Measurements from ENCODE around the gene CLN5. TPM values are rescaled to one million over a fixed set of nuclear protein-coding genes. Genes with fewer than 3 reads are reported as not detected.

Gene CLN5
- polyA plus RNA-seq, 1 donor (not counting 4 experiments of a cell fraction or from before 2014, with no cell fraction given) = 32.4 TPM

- dilution Hi-C loops (cut with MboI; ENCODE audit: extremely low pct_ligation_motif_present, low sequenced_read_pairs) = no loop called here
Observed at GRCh38 chr13:76965759-76966421, 26.0 kb upstream of the CLN5 start.

GRCh38 chr13:76967031-76967430 is 24.9 kb upstream of the CLN5 start:
- Histone ChIP-seq H3K4me1 (ENCODE audit: control insufficient read depth, extremely low read depth, insufficient read depth, low read length) (peaks cover 10% of the 10 kb centered on the region), H3K4me2 (ENCODE audit: control insufficient read depth, extremely low read depth, insufficient read depth, low read depth, low read length) (no peak overlapping the region), H2AFZ (ENCODE audit: control insufficient read depth, low read length) (no peak overlapping the region), H3K79me2 (ENCODE audit: control insufficient read depth, insufficient read depth, low read length) (no peaks in the 10 kb centered on the region), H3K9ac (ENCODE audit: control insufficient read depth, extremely low read depth, insufficient read depth, low read length) (no peak overlapping the region), H3K36me3 (ENCODE audit: control insufficient read depth in 2 of 2, extremely low read depth in 1 of 2, insufficient read depth in 2 of 2, low read length in 2 of 2) (no peaks in the 10 kb centered on the region), H3K4me3 (ENCODE audit: control insufficient read depth in 2 of 3, extremely low read depth in 1 of 3, insufficient read depth in 2 of 3, low read depth in 1 of 3, low read length in 3 of 3) (no peak overlapping the region), H4K20me1 (ENCODE audit: control insufficient read depth, extremely low read depth, insufficient read depth, low read length) (no peaks in the 10 kb centered on the region), H3K9me1 (ENCODE audit: control insufficient read depth, extremely low read depth, insufficient read depth, low read length) (no peaks in the 10 kb centered on the region), H3K27ac (ENCODE audit: control insufficient read depth, insufficient read depth, low read length) (no peak overlapping the region), H3K27me3 (ENCODE audit: control insufficient read depth, extremely low read depth, insufficient read depth, low read length) (no peaks in the 10 kb centered on the region), H3K9me3 (ENCODE audit: control insufficient read depth, low read depth, low read length) (no peaks in the 10 kb centered on the region)
- TF ChIP-seq EZH2 (IDR thresholded peaks at IDR 0.05; ENCODE audit: low read length) (no peak), CTCF (optimal IDR thresholded peaks at IDR 0.05 in 1 of 3, IDR thresholded peaks at IDR 0.05 in 1 of 3, conservative IDR thresholded peaks at IDR 0.05 in 1 of 3; ENCODE audit: extremely low read depth in 1 of 3, insufficient read depth in 2 of 3, low read length in 3 of 3) (no peak)
- dilution Hi-C loops (cut with MboI; ENCODE audit: extremely low pct_ligation_motif_present, low sequenced_read_pairs) = no loop called here
- FAIRE-seq = no peak
- DNase-seq (ENCODE audit: low read depth, low spot score) = no peak

More at GRCh38 chr13:76965759-76966421, 26.0 kb upstream of the CLN5 start:
- no peaks in the 10 kb centered on the region for H3K27me3 ChIP-seq (ENCODE audit: control insufficient read depth, extremely low read depth, insufficient read depth, low read length)
- H3K4me3 ChIP-seq (ENCODE audit: control insufficient read depth in 2 of 3, extremely low read depth in 1 of 3, insufficient read depth in 2 of 3, low read depth in 1 of 3, low read length in 3 of 3) = no peak overlapping the region
- H3K4me2 ChIP-seq (ENCODE audit: control insufficient read depth, extremely low read depth, insufficient read depth, low read depth, low read length) = no peak overlapping the region
- no peak overlapping the region for H3K9ac ChIP-seq (ENCODE audit: control insufficient read depth, extremely low read depth, insufficient read depth, low read length)
- H4K20me1 ChIP-seq (ENCODE audit: control insufficient read depth, extremely low read depth, insufficient read depth, low read length) = no peaks in the 10 kb centered on the region
- H3K9me1 ChIP-seq (ENCODE audit: control insufficient read depth, extremely low read depth, insufficient read depth, low read length) = no peaks in the 10 kb centered on the region
- TF ChIP-seq EZH2 (IDR thresholded peaks at IDR 0.05; ENCODE audit: low read length) (no peak), CTCF (optimal IDR thresholded peaks at IDR 0.05 in 1 of 3, IDR thresholded peaks at IDR 0.05 in 1 of 3, conservative IDR thresholded peaks at IDR 0.05 in 1 of 3; ENCODE audit: extremely low read depth in 1 of 3, insufficient read depth in 2 of 3, low read length in 3 of 3) (no peak)
- no peak overlapping the region for H2AFZ ChIP-seq (ENCODE audit: control insufficient read depth, low read length)
- FAIRE-seq (no peak), DNase-seq (ENCODE audit: low read depth, low spot score) (no peak)
- no peaks in the 10 kb centered on the region for H3K36me3 ChIP-seq (ENCODE audit: control insufficient read depth in 2 of 2, extremely low read depth in 1 of 2, insufficient read depth in 2 of 2, low read length in 2 of 2)
- peaks cover 10% of the 10 kb centered on the region for H3K4me1 ChIP-seq (ENCODE audit: control insufficient read depth, extremely low read depth, insufficient read depth, low read length)
- no peaks in the 10 kb centered on the region for H3K79me2 ChIP-seq (ENCODE audit: control insufficient read depth, insufficient read depth, low read length)
- H3K9me3 ChIP-seq (ENCODE audit: control insufficient read depth, low read depth, low read length) = no peaks in the 10 kb centered on the region
- no peak overlapping the region for H3K27ac ChIP-seq (ENCODE audit: control insufficient read depth, insufficient read depth, low read length)

Data from keratinocyte (primary cell).